ENCODE data around the gene NDST3. TPM values are rescaled to one million over a fixed set of nuclear protein-coding genes. Genes with fewer than 3 reads are reported as not detected.

Gene NDST3
- polyA plus RNA-seq, 1 donor: 0.85 TPM

DNA sequence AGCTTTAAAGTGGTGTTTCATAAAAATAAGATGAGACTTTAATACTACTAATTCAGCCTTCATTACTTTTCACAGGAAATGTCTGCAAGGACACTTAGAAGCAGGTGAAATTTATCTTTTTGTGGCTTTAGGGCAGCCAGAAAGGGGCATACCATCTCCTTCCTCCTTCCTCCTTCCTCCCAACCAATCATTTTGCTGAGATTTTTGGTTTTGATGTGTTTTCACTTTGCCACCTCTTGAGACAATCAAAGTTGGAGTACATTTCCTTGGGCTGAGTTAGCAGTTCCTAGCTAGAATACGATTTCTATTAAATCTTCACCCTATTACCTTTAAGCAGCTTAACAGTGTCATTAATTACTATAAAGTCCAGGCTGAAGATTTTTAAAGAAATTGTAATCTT, 5.1 kb upstream of the NDST3 start:
- H3K4me3 ChIP-seq (ENCODE audit: low read length): no peak overlapping the region
- DNase-seq: no peak
- no peaks in the 10 kb centered on the region for H3K9me3 ChIP-seq (ENCODE audit: control insufficient read depth, low read depth, low read length)
- H3K27me3 ChIP-seq (ENCODE audit: control insufficient read depth, insufficient read depth, low read length): peaks cover 29% of the 10 kb centered on the region
- WGBS (ENCODE audit: insufficient coverage, low lambda C conversion rate): no CpG with 5 or more reads among the region's 1 CpG
- no peak overlapping the region for H3K27ac ChIP-seq (ENCODE audit: low read length)
- H3K4me1 ChIP-seq (ENCODE audit: control insufficient read depth, insufficient read depth, low read length): no peaks in the 10 kb centered on the region
- no peaks in the 10 kb centered on the region for H3K36me3 ChIP-seq (ENCODE audit: control insufficient read depth, insufficient read depth, low read length)

DNA sequence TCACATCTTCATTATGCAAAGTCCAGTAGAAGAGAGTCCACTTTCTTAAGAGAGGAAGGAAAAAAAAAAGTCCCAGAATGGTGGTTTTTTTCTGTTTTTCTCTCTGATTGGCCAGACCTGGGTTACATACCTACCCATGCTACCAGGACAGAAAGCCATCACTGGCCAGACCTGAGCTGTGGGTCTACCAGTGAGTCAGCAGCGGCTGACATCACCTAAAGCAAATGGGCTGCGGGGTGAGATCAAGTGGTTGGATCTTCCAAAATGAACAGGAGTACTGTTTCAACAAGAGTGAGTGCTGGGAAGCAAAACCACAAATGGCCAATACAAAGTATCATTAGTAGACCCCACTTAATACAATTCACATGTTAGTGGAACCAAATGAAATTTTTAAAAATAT, 1.6 kb upstream of the NDST3 start:
- H3K36me3 ChIP-seq (ENCODE audit: control insufficient read depth, insufficient read depth, low read length): no peaks in the 10 kb centered on the region
- no peaks in the 10 kb centered on the region for H3K4me1 ChIP-seq (ENCODE audit: control insufficient read depth, insufficient read depth, low read length)
- no peak for DNase-seq
- no CpG with 5 or more reads among the region's 2 CpGs for WGBS (ENCODE audit: insufficient coverage, low lambda C conversion rate)
- no peak overlapping the region for H3K4me3 ChIP-seq (ENCODE audit: low read length)
- H3K27ac ChIP-seq (ENCODE audit: low read length): no peak overlapping the region
- H3K9me3 ChIP-seq (ENCODE audit: control insufficient read depth, low read depth, low read length): no peaks in the 10 kb centered on the region
- peaks cover 34% of the 10 kb centered on the region for H3K27me3 ChIP-seq (ENCODE audit: control insufficient read depth, insufficient read depth, low read length)

DNA sequence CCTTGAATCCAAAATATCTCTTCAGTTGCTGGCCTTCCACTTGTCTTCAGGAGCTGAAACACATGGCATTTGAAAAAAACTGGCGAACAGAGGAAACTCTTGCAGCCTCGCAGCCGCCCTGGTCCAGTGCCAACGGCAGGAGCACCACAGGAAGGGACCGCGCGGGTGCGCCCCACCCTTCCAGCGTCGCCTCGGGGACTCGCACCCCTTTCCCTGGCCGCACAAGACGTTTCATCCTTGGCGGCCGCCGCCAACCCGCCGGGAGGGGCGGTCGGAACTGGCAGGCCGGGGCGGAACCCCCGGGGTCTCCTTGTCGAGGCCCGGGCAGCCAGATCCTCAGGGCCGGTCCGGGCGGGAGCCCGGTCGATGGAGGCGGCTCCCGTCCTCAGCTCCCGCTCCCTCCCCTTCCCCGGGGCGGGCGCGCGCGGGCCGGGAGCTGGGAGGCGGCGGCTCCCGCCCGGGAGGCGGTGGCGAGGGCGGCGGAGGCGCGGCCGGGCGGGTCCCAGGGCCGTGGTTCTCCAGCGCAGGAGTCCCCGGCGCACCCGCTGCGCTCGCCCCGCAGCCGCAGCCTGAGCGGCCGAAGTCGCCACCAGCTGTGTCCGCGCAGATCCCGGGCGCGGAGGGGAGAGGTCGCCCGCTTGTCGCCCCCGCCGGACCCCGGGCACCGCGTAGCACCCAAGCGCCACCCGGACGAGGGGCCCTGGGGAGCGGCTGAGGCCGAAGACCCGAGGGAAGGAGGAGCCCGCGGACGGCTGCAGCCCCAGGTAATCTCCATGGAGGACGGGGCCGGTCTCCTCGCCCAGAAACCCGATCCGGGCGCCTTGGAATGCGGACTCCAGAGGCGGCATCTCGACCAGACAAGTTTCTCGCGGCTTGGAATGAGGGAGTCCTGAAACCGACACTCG, 886 bp upstream of the NDST3 start:
- H3K9me3 ChIP-seq (ENCODE audit: control insufficient read depth, low read depth, low read length): no peaks in the 10 kb centered on the region
- peaks cover 34% of the 10 kb centered on the region for H3K27me3 ChIP-seq (ENCODE audit: control insufficient read depth, insufficient read depth, low read length)
- peak overlapping the region; percentile 40 for H3K4me3 ChIP-seq (ENCODE audit: low read length)
- no CpG with 5 or more reads among the region's 100 CpGs for WGBS (ENCODE audit: insufficient coverage, low lambda C conversion rate)
- H3K27ac ChIP-seq (ENCODE audit: low read length): no peak overlapping the region
- H3K36me3 ChIP-seq (ENCODE audit: control insufficient read depth, insufficient read depth, low read length): no peaks in the 10 kb centered on the region
- no peaks in the 10 kb centered on the region for H3K4me1 ChIP-seq (ENCODE audit: control insufficient read depth, insufficient read depth, low read length)
- DNase-seq: peak; percentile 16 to 59

DNA sequence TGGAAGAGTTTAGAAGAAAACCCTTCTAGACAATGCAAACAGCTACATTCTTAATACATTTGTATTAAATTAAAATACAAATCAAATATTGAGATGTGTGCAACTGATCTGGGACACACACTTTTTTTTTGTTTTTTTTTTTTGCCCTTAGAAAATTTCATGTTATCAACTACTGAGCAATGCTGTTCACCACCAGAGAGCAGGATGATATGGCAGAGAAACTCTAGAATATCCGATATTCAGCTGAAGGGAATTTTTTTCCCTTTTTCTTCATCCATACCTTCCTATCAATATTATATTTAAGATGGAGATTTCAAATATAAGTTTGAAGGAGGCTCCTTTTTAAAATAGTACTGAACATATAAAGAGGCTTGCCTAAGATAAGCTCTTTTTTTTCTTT, 1.0 kb downstream of the NDST3 start:
- no peak overlapping the region for H3K4me3 ChIP-seq (ENCODE audit: low read length)
- no peak for DNase-seq
- H3K9me3 ChIP-seq (ENCODE audit: control insufficient read depth, low read depth, low read length): no peaks in the 10 kb centered on the region
- no peak overlapping the region for H3K27ac ChIP-seq (ENCODE audit: low read length)
- H3K36me3 ChIP-seq (ENCODE audit: control insufficient read depth, insufficient read depth, low read length): no peaks in the 10 kb centered on the region
- 80% methylated on average over 1 of the region's 1 CpG for WGBS (ENCODE audit: insufficient coverage, low lambda C conversion rate)
- H3K27me3 ChIP-seq (ENCODE audit: control insufficient read depth, insufficient read depth, low read length): peaks cover 31% of the 10 kb centered on the region
- no peaks in the 10 kb centered on the region for H3K4me1 ChIP-seq (ENCODE audit: control insufficient read depth, insufficient read depth, low read length)

DNA sequence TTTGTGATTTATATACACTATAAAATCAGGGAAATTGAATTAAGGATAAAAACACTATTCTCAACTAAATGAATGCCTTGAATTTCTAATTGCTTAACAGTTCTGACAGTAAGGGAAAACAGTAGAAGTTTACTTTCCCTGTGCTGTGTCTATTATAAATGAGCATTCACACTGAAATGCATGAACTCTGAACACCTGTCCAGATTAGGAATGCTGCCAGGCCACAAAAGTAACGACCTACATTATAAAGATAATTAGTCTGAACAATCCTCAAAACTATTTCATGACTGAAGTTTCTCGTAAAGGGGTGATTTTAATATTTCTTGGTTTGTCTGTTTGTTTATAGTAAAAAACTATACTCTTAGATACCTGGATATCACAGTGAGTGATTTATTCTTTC, 2.0 kb downstream of the NDST3 start:
- Histone ChIP-seq H3K27me3 (ENCODE audit: control insufficient read depth, insufficient read depth, low read length) (peaks cover 27% of the 10 kb centered on the region), H3K36me3 (ENCODE audit: control insufficient read depth, insufficient read depth, low read length) (no peaks in the 10 kb centered on the region), H3K9me3 (ENCODE audit: control insufficient read depth, low read depth, low read length) (no peaks in the 10 kb centered on the region), H3K27ac (ENCODE audit: low read length) (no peak overlapping the region), H3K4me1 (ENCODE audit: control insufficient read depth, insufficient read depth, low read length) (no peaks in the 10 kb centered on the region), H3K4me3 (ENCODE audit: low read length) (no peak overlapping the region)
- no peak for DNase-seq
- 29% methylated on average over 2 of the region's 2 CpGs for WGBS (ENCODE audit: insufficient coverage, low lambda C conversion rate)

DNA sequence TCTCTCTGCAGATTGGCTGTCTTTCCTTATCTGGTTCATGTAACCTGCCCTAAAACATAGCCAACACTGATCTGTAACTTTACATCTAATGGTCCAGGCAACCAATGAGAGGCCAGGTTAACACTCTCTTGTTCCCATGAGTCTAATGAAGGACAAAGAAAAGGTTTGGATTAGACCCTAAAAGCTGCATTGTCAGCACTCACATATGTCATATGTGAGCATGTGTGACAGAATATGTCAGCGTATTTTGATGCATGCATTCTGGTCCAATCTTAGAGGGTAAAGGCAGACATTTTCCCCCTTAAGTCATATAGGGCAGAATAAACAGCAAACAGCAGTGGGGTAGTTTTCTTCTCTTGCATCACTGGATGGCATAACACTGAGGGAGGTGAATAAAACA, 3.7 kb downstream of the NDST3 start:
- Histone ChIP-seq H3K27ac (ENCODE audit: low read length) (no peak overlapping the region), H3K9me3 (ENCODE audit: control insufficient read depth, low read depth, low read length) (no peaks in the 10 kb centered on the region), H3K27me3 (ENCODE audit: control insufficient read depth, insufficient read depth, low read length) (peaks cover 14% of the 10 kb centered on the region), H3K4me3 (ENCODE audit: low read length) (no peak overlapping the region), H3K4me1 (ENCODE audit: control insufficient read depth, insufficient read depth, low read length) (no peaks in the 10 kb centered on the region), H3K36me3 (ENCODE audit: control insufficient read depth, insufficient read depth, low read length) (no peaks in the 10 kb centered on the region)
- DNase-seq: no peak
- WGBS (ENCODE audit: insufficient coverage, low lambda C conversion rate): no CpG with 5 or more reads among the region's 1 CpG

DNA sequence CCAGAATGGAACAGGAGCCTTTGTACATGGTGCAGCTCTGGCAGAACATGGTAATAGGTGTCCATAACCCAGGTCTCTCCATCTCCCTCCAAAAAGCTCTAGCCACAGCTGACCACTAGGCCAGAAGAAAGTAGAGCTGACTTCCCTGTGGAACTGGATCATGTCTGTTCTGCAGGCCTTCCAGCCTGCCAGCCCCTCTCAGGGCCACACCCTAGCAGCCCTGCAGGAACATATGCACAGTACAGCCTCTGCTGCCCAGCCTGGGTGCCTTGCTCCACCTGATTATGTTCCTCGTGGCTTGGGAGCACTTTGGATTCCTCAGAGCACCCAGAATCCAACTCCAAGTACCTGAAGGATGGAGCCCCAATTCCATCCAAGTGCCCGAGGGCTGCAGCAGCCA, 12.0 kb downstream of the NDST3 start:
- Histone ChIP-seq H3K9me3 (ENCODE audit: control insufficient read depth, low read depth, low read length) (no peaks in the 10 kb centered on the region), H3K36me3 (ENCODE audit: control insufficient read depth, insufficient read depth, low read length) (no peaks in the 10 kb centered on the region), H3K27me3 (ENCODE audit: control insufficient read depth, insufficient read depth, low read length) (no peaks in the 10 kb centered on the region), H3K27ac (ENCODE audit: low read length) (no peak overlapping the region), H3K4me3 (ENCODE audit: low read length) (no peak overlapping the region), H3K4me1 (ENCODE audit: control insufficient read depth, insufficient read depth, low read length) (no peaks in the 10 kb centered on the region)
- no CpG with 5 or more reads among the region's 2 CpGs for WGBS (ENCODE audit: insufficient coverage, low lambda C conversion rate)
- no peak for DNase-seq

DNA sequence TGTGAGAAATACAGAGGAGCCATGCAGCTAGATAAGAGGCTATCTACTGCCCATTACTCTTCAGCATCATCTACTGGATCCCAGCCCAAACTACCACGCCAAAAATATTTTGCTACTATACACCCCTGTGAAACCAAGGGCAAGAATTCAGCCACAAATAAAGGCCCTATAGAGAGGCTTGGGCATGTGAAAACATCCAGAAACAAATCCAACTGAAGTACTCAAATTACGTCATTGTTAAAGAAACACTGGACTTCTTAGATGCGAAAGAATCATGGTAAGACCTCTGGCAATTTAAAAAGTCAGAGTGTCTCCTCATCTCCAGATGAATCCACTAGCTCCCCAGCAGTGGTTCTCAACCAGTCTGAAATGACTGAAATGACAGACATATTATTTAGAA, 12.8 kb downstream of the NDST3 start:
- H3K36me3 ChIP-seq (ENCODE audit: control insufficient read depth, insufficient read depth, low read length): no peaks in the 10 kb centered on the region
- no peaks in the 10 kb centered on the region for H3K27me3 ChIP-seq (ENCODE audit: control insufficient read depth, insufficient read depth, low read length)
- H3K4me1 ChIP-seq (ENCODE audit: control insufficient read depth, insufficient read depth, low read length): no peaks in the 10 kb centered on the region
- no peak overlapping the region for H3K4me3 ChIP-seq (ENCODE audit: low read length)
- H3K27ac ChIP-seq (ENCODE audit: low read length): no peak overlapping the region
- no peak for DNase-seq
- H3K9me3 ChIP-seq (ENCODE audit: control insufficient read depth, low read depth, low read length): no peaks in the 10 kb centered on the region
- WGBS (ENCODE audit: insufficient coverage, low lambda C conversion rate): no CpG with 5 or more reads among the region's 3 CpGs

DNA sequence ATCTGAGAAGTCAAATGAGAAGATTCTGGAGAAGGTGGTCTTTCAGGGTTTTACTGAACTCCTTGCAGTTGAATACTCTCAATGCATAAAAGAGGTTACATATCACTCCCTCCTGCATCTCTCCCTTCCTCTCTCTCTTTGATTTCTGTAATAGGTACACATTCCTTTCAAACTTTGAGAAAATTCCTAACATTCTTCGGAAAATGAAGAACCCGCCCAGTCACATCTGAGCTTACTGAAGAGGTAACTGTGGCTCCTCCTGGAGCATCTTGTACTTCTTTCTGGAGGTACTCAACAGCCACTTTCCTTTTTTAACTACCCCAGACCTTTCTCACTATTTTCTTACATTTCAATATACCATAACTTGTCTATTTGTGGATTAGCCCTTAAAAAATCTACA, 24.7 kb downstream of the NDST3 start:
- no peaks in the 10 kb centered on the region for H3K36me3 ChIP-seq (ENCODE audit: control insufficient read depth, insufficient read depth, low read length)
- no peaks in the 10 kb centered on the region for H3K4me1 ChIP-seq (ENCODE audit: control insufficient read depth, insufficient read depth, low read length)
- no peaks in the 10 kb centered on the region for H3K9me3 ChIP-seq (ENCODE audit: control insufficient read depth, low read depth, low read length)
- H3K27me3 ChIP-seq (ENCODE audit: control insufficient read depth, insufficient read depth, low read length): no peaks in the 10 kb centered on the region
- no CpG with 5 or more reads among the region's 2 CpGs for WGBS (ENCODE audit: insufficient coverage, low lambda C conversion rate)
- no peak for DNase-seq
- no peak overlapping the region for H3K4me3 ChIP-seq (ENCODE audit: low read length)
- H3K27ac ChIP-seq (ENCODE audit: low read length): no peak overlapping the region

DNA sequence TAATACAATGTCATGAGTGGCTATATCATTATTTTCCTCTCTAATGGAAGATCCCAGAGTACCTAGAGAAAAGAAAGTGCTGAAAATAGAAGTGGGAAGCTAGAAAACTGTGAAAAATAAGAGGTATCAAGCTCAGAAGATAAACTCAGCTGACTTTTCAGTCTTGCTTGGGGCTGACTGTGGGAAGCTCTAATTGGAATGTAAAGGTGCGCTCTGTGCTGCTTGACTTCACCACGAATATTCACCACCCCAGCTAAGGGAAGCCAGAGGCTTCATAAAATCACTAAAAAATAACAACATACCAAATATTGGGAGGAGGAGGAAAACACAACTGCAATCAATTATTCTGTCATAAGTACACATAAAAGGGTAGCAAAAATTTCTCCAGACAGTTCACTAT, 25.1 kb downstream of the NDST3 start:
- Histone ChIP-seq H3K9me3 (ENCODE audit: control insufficient read depth, low read depth, low read length) (no peaks in the 10 kb centered on the region), H3K36me3 (ENCODE audit: control insufficient read depth, insufficient read depth, low read length) (no peaks in the 10 kb centered on the region), H3K27me3 (ENCODE audit: control insufficient read depth, insufficient read depth, low read length) (no peaks in the 10 kb centered on the region), H3K27ac (ENCODE audit: low read length) (no peak overlapping the region), H3K4me1 (ENCODE audit: control insufficient read depth, insufficient read depth, low read length) (no peaks in the 10 kb centered on the region), H3K4me3 (ENCODE audit: low read length) (no peak overlapping the region)
- no CpG with 5 or more reads among the region's 2 CpGs for WGBS (ENCODE audit: insufficient coverage, low lambda C conversion rate)
- no peak for DNase-seq

Measured in large intestine (tissue), 3 donors.